GM19035 (cell line): ENCODE measurements around the gene SMPD4.
"Not testable (repeated sequence)": the region's sequence is repeated elsewhere in the genome, so short reads cannot be mapped to it uniquely, and the experiment has no call there.

Experiments used
- ATAC-seq: cut with Tn5 transposase; IDR thresholded peaks from one replicate; pipeline ENCODE4 v1.9.1; 2021; ENCODE audit not compliant: unreplicated experiment

SMPD4 gene

GRCh38 chr2:130141002-130141401 is 40.4 kb downstream of the SMPD4 start:
- not testable (repeated sequence) for ATAC-seq

DNA sequence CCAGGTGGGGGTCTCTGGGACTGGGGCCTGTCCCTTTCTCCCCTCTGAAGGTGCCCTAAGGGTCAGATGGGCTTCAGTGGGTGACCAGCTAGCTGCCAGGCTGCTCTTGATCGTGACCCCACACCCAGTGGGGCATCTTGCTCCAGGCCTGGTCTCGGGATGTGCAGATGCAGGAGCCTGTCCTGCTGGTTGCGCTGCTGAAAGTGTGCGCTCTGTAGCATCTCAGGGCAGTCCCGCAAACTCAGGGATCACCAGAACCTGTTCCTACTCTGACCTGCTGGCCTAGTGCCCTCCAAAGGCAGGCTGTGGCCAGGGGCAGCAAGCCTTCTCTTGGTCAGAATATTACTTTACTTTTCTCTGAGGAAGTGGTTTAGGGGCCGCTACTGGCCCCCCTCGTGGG is 40.9 kb downstream of the SMPD4 start:
- not testable (repeated sequence) for ATAC-seq

- ATAC-seq: not testable (repeated sequence)
Observed at GRCh38 chr2:130139331-130140280, 41.8 kb downstream of the SMPD4 start.

DNA sequence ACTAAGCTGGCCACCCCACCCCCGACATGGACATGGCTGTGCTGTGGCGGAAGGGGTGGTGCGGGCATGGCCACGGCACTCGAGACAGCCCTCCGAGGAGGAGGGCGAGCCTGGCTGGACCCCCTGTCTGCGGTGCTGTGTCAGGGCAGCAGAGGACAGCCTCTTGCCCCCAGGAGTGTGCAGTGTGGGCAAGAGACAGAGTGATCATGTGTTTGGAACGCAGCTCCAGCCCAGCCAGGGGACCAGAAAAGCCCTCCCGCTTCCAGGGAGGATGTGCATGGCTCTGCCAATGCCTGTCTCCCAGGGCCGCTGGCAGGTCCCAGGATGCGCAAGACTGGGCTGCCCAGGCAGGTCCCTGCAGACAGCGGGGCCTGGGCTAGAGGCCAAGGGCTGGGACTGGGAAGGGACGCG is 42.6 kb downstream of the SMPD4 start:
- ATAC-seq: not testable (repeated sequence)

- not testable (repeated sequence) for ATAC-seq
Observed at GRCh38 chr2:130138326-130138725, 43.1 kb downstream of the SMPD4 start.

DNA sequence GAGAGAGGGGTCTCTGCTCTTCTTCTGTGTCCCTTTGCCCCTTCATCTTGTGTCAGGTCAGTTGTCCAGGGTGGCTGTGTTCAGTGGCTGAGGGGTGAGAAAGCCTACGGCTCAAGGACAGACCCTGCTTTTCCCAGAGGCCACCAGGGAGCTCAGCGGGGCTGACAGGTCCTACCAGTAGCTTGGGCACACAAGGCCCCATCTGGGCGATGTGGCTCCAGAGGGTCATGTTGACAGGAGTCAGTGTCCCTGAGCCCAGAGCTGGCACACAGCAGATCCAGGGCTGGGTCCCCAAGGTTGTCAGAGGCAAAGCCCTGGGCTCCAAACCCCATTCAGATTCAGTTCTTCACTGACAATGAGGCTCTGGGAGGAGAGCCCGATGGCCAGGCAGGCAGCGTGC is 44.3 kb downstream of the SMPD4 start:
- not testable (repeated sequence) for ATAC-seq

DNA sequence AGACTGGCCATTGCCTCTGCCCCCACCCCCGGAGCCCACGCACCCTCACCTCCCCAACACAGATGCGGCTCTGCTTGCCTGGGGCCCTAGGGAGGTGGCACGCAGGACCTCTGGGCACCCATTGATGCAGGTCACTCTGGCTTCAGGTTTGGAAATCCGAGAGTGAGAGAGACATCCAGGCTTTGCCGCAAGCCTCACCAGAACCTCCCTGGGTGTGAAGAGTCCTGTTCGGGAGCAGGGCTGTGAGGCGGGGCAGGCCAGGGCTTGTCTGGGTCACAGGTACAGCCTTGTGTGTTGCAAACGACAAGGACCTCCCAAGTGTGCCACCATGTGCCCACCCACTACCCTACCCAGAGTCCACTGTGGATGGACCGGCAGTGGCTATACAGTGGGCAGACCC is 44.9 kb downstream of the SMPD4 start:
- ATAC-seq: not testable (repeated sequence)

DNA sequence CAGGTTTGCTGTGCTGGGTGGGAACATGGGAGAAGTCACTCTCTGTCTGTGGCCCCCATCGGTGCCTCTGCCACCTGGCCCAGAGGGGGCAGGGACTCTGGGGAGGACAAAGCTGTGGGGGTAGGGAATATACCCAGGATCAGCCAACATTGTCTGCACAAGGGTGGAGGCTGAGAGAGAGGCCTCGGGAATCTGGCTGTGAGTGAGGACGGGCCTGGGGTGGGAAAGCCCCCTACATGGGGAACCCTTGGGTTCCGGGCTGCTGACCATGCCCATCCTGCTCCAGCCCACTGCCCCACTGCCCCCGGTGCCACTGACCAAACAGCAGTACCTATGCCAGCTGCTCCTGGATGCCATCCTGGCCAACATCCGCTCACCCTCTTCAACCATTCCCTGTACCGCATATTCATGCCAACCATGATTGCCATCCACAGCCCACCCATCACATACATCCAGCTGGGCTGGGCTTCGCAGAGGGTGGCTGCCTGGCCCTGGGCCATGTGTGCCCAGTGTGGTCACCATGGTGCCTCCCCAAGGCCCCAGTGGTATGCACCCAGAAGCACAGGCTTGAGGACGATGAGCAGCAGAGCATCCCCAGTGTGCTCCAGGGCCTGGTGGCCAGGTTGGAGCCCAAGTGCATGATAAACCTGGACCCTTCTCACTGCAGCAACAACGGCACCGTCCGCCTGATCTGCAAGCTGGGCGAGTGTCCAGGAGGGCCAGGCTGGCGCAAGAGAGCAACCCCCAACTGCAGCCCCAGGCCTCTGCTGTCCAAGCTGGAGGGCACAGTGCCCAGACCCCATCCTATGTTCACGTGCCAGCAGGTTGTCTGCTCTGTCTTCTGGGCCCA is 45.5 kb downstream of the SMPD4 start:
- ATAC-seq: no peak

GRCh38 chr2:130129120-130129829 is 52.1 kb downstream of the SMPD4 start, which contains the start of gene POTEF:
POTEF (minus strand) TSS chr2:130129222; CDS start chr2:130120515, 8,707 bp downstream.
- ATAC-seq: not testable (repeated sequence)

GRCh38 chr2:130128464-130128863 is 52.9 kb downstream of the SMPD4 start:
- ATAC-seq: not testable (repeated sequence)

GRCh38 chr2:130127726-130128125 is 53.7 kb downstream of the SMPD4 start:
- ATAC-seq: not testable (repeated sequence)

- ATAC-seq: not testable (repeated sequence)
Observed at GRCh38 chr2:130120924-130121323, 60.5 kb downstream of the SMPD4 start.

GRCh38 chr2:130102597-130103363 is 78.6 kb downstream of the SMPD4 start:
- not testable (repeated sequence) for ATAC-seq
